HG02870 (cell line): ENCODE results near the gene SAMD5.
A peak's percentile ranks its signal among the peaks of the same experiment; 100 is the strongest.

Experiments used
- ATAC-seq: cut with Tn5 transposase; IDR thresholded peaks from one replicate; pipeline ENCODE4 v1.9.1; 2021; ENCODE audit warnings: mild to moderate bottlenecking, moderate library complexity; ENCODE audit not compliant: unreplicated experiment

SAMD5 gene

DNA sequence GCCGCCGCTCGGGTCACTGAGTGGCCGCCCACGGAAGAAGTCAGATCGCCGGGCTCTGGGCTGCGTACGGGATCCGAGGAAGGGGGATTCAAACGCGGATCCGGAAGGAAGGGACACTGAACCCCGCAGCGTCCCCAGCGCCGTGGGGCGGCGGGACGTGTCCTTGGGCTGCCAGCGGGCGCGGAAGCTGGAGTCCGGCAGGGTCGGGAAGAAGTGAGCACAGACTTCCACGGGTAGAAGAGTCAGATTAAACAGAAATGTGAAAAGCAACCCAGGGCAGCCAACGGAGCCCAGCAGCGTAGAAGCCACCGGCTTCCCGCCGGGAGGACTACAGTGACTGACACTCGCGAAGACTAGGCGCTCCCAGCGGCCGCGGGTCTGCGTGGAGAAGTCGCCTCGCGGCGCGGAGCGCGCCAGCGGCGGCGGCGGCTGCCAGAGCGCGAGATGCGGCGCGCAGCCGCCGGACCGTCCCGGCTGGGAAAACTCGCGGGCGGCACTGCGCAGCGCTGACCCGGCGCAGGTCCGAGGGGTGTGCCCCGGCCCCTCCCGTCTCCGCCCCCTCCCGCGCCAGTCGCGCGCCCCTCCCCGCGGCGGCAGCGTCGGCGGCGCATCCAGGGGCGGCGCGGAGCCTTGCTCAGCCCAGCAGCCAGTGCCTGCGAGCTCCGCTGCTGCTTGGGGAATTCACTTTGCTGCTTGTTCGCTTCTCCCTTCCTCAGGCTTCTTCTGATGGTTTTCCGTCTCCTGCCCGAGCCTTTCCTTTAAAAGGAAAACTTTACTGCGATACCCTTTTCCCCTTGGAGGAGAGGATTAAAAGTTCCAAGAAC, at the start of gene SAMD5:
SAMD5 (plus strand) TSS at position 649 of the 824 bp plus-strand sequence. CDS start 239 bp downstream, outside the sequence.
- peak; percentile 42 for ATAC-seq

DNA sequence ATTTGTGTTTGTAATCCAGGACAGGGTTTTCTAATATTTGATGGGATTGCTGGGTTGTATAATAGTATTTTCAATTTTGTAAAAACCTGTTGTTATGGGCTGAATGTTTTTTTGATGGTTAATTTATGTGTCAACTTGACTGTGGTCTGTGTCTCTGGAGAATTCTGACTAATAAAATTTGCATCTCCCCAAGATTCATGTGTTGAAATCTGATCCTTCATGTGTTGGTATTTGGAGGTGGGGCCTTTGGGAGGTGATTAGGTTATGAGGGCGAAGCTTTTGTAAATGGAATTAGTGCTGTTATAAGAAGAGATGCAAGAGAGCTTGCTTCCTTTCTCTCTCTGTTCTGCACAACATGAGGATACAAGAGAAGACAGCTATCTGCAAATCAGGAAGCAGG, 48.7 kb upstream of the SAMD5 start:
- ATAC-seq, result no peak

DNA sequence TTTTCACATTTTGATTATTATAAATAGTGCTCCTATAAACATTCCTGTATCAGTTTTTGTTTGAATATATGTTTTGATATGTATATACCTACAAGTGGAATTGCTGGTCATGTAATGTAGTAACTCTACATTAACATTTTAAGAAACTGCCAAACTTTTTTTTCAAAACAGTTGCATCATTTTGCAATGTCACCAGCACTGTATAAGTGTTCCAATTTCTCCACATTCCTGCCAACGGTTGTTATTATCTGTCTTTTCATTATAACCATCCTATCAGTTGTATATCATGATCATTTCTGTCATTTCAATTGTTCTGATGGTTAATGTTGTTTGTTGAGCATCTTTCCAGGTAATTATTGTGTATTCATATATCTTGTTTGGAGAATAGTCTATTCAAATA, 44.8 kb upstream of the SAMD5 start:
- no peak for ATAC-seq

DNA sequence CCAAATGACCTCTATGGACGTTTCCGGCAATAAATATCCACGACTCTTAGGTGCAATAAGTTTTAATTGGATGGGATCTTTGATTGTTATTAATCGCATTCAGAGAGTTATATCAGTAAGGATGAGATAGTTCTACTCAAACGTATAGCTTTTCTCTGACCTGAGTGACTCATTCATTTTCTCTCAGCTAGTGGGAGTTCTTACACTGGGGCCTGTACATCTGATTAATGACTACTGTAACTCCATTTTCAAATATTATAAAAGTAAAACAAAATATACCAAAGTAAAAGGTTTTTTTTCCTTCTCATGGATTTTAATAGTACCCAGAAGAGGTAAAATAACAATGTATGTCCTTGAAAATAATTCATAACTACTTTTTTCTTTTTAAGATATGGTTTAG, 41.1 kb upstream of the SAMD5 start:
- no peak for ATAC-seq

DNA sequence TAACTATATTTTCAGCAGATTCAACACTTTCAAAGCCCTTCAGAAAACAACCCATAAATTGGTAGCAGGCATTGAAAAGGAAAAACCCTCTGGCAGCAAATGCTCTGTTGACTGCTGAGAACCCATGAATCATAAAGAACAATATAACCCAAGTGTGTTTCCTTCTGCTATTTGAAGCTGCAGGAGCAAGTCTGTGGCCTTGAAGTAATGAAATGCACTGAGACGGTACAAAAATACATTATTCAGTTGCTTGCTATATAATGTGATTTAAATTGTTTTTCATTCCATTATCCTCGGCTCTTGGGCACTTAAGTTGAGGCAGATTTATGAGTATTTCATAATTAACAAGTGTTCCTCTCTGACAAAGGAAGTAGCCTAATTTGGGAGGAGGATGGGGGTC, 40.6 kb upstream of the SAMD5 start:
- ATAC-seq, result no peak

DNA sequence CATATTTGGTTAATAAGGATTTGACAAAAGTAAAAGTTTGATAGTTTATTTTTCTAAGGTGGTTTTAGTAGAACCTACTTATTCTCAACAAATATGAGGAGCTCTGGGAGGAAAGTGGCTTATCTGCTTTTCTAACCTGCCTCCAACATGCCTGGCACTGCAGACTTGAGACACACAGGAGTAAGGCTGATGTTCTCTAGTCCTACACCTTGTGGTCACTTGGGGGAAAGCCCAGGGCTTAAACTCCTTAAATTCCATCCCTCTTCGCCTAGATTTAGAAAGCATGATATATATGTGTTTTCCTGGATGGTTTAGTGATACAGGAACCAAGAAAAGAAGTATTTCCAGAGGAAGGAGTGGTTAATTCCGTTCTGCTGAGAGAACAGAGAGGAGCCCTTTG, 39.9 kb upstream of the SAMD5 start:
- no peak for ATAC-seq

DNA sequence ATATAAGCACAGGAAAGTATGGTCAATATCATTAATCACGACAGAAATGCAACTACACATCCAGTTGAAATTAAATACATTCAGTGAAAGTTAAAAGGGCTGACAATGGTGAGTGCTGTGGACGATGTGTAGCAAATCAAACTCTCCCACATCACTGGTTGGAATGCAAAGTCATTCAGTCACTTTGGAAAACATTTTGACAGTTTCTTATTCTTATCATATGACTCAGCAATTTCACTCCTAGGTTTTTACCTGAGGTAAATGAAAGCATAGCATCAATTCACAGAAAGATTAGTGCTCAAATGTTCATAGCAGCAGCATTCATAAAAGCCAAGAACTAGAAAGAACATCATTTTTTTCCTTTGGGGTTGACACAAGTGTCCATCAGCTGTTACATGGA, 28.6 kb upstream of the SAMD5 start:
- ATAC-seq, result no peak

DNA sequence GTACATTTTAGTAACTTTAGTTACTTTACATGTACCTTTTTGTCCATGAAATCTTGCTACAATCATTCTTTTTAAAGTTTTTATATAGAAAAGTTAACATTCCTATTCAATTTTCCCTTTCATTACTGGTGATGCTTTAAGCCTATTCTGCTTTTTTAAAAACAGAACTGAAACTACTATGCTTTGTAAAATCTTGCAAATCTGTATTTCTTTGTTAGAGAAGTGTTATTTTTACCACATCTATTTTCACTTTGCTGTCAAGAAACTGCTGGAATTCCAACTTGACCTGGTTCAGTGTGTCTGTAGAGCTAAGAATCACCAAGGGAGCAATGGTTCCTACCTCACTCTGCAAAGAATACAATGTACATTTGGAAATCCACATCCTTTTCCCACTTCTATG, 21.8 kb upstream of the SAMD5 start:
- ATAC-seq, result no peak

DNA sequence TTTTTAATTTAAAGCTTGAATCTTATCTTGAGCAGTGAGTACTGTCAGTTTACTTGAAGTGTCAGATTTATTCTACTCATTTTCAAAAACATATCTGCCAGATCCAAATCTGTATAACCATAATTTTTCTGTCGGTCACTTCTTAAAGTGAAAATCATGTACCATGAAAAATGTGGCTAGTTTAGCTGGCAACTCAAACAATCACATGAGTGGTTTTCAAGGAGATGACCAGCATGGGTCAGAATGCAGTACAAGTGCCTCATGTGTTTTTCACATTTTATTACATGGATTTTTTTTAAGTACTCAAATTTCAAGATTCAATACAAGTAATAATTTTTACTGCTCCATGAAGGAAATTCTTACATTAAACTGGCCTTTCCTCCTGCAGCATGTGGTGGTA, 11.0 kb upstream of the SAMD5 start:
- no peak for ATAC-seq

DNA sequence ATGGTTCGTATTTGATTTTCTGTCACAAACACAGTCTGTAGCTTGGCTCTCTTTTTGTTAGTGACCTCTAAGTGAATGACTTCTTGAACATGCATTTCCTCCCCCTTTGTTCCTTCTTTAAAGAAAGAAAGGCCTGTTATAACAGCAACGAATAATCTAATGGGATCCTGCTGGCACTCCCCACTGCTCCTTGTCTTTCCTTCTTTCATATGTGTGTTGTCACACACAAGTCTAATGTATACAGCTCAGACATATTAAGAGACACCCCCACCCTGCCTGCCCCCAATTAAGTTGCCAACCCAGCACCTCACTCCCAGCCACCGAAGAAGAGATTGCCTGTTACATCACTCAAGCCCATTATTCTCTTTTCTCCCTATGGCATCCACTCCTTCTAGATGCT, 4.9 kb upstream of the SAMD5 start:
- ATAC-seq, result no peak

DNA sequence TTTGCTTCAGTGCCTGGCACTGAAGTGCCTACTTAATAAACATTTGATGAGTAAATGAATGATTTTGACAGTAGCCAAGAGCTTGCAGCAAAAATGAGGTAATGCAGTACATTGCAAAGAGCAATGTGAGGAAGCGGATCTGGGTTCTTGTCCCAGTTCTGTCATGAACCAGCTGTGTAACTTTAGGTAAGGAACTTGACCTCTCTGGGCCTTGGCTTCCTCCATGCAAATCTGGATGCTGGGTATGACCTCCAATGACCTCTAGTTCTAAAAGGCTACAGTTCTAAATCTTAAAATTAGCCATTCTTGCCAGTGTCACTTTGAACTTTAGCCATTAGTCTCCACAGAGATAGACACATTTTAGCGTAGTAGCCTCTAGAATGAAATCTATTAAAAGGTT, 3.6 kb upstream of the SAMD5 start:
- no peak for ATAC-seq

DNA sequence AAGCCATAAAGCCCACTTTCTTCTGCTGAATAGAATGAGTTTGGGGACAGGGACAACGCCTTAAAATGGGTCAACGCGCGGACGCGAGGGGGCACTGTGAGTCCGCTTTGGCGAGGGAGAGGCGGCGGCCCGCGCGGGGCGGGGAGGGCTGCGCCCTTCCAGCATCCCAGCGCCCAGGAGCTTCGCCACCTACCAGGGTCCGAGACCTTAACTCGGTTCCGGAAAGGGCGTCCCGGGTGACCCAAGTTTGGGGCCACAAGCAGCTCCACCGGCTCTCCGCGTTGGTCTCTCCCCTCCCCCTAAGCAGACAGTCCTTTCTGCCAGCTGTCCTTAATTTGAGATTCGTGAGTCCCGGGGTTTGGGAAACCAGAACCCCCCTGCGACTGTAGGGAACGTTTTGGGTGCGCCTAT, 1.8 kb upstream of the SAMD5 start:
- ATAC-seq, result peak; percentile 50

DNA sequence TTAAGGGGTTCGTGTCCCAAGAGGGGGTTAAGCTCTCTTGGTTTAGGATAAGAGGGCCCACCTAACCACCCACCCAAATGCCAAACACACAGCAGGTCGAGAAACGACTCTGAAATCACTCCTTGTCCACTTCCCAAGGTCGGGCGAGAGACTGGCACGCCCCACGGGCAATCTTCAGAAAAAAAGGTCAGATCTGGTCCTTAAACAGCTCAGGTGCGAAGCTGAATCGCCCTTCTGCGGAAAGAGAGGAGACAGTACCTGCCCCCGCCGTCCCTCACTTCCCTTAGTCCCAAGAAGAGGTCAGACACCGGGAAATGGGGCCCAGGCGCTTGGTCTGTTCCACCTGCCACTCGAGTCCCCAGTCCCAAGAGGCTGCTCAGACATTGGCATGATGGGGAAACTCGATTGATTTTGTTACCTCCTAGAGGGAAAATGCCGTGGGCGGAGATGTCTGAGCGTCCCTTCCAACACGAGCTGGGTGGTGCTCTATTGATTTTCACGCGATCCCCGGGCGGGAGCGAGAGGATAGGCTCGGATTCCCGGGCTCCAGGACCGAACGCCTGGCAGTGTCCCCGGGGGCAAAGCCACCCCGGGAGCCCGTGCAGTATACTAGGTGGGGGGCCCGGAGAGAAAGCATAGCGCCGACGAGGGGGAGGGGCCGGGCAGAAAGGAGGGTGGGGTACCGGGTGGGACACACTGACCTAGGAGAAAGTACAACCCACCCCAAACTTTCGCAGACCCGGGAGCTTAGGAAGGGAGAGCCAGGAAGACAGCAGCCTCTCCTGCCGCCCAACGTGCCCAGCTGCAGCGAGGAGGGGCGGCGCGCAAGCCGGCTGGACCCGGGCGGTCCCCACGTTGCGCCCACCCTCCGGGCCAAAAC, 1.1 kb upstream of the SAMD5 start:
- ATAC-seq, result peak; percentile 13

DNA sequence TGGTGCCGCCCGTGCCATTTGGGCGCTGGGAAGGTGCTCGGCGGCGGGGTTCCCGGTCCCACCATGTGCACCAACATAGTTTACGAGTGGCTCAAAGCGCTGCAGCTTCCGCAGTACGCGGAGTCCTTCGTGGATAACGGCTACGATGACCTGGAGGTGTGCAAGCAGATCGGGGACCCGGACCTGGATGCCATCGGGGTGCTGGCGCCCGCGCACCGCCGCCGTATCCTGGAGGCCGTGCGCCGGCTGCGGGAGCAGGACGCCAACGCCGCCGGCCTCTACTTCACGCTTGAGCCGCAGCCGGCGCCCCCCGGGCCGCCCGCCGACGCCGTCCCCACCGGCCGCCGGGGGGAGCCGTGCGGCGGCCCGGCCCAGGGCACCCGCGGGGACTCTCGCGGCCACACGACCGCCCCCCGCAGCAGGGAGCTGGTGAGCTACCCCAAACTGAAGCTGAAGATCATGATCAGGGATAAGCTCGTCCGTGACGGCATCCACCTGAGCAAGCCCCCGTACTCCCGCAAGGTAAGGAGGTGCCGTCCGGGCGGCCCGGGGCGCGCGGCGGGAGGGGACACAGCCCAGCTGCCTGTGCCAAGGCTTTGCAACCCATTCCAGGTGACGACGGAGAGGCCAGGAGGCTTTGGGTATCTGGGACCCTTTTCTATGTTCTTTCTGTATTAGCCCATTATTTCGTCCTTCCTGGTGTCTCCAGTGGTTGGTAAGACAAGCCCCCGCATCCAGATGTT, 547 bp downstream of the SAMD5 start:
- ATAC-seq, result no peak

DNA sequence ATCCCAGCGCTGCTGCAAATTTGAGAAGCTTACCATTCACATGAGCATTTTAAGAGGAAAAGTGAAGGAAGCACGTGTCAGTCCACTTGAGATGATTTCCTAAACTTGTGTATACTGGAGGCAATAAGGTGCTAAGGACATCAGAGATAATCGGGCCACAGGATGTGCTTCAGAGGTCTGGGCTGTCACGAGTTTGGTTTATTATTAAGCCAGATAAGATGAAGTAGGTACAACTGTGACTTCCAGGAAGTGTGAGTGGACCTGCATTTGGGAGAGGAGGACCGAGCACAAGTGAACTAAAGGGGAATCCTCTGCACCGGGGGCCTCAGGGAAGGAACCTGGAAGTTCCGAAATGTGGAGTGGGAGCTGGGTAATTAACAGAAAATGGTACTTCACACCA, 1.4 kb downstream of the SAMD5 start:
- ATAC-seq, result no peak

DNA sequence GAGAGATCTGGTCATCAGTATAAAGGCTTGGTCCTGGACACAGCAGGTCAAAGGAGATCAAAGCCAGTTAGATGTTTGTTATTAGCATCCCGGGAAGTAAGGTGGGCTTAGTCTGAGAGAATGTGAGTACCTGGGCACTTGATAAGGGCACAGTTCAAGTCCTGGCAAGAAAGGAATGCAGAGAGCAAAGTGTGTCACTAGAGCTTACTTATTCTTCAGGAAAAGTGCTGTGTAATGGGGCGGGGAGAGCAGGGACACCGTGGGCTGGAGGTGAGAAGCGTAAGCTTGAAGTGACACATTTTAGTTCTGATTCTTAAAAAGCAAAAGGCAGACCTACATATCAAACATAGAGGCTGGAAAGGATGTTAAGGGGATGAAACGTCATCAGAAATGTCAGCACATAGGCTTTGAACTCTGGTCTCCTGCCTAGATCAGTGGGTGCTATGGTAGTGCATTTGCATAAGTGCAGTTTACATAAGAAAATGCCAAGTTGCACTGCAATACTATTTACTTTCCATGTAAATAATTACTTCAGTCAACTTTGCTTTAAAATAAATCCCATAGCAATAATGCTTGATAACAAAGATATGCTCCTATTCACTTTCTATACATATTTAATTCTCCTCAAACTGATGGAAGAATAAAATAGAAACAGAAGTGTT, 2.6 kb downstream of the SAMD5 start:
- ATAC-seq, result no peak

DNA sequence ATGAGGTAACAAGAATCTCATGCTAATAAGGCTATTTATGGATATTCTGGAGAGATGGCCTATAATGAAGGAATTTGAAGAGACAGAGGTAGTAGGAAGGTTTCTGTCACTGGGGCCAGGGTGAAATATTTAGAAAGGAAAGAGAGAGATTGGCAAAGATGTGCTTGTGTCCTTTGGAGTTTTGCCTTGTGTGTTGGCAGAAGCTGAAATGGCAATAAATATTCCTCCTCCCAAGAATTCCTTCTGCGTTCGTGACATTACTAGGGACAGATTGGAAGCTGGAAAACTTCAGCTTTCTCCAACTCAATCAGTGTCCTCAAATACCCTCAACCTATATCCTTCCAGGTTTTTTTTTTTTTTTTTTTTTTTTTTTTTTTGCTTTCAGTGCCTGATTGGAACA, 6.3 kb downstream of the SAMD5 start:
- ATAC-seq, result no peak

DNA sequence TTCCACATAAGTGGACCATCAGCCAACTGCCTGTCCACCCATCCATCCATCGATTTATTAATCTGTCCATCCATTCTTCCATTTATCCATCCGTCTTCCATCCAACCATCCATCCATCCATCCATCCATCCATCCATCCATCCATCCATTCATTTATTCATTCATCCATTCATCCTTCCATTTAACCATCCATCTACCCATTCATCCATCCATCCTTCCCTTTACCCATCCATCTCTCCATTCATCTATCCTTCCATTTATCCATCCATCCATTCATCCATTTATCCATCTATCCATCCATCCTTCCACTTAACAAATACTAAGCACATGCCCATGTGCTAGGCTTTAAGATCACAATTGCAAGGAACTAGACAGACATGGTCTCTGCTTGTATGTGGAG, 6.8 kb downstream of the SAMD5 start:
- ATAC-seq, result no peak

DNA sequence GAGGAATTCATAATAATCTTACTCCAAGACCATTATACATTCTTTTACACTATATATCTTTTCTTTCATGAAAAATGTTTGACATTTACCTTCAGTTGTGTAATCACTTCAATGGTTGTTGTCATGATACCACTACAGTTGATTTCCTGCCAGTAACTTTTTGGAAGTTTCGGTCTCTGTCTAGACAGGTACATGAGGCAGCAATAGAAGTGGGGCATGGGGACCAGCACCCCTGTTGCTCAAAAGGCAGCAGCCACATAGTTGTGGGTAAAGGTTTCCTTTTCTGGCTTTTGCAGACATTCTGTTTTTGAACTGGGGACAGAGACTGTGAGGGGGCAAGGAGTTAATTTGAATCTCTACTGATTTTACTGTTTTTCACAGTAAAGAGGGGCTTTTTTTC, 14.1 kb downstream of the SAMD5 start:
- ATAC-seq, result peak; percentile 45

DNA sequence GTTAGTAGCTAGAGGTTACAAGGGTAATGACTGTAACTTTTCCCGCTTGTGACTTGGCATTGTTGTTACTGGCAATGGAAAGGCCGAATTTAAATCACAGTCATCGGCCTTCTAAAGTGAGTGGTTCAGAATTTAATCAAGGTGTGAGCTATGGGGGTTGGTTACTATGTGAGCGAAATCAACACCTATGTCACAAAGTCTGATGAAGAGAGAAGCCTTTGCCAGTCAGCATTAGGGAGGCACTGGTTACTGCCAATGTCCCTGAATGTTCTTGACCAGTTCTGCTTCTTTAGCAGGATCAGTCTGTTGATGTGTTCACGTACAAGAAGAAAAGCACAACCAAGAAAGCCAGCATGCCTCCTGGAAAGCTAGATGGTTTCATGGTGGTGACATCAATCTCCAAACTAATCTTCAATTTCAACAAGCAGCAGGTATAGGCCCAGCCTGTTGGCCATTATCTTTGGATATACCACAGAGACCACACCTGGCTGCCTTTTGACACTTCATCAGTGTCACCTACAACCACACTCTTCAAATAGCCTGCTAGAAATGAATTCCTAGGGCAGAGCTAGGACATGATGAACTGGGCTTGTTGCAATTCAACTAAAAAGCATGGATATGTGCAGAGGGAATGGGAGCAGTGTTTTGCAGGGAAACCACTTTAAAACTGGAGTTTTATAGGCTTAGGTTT, 17.2 kb downstream of the SAMD5 start:
- ATAC-seq, result no peak
